Measurements from ENCODE around the gene ULK4.

DNA sequence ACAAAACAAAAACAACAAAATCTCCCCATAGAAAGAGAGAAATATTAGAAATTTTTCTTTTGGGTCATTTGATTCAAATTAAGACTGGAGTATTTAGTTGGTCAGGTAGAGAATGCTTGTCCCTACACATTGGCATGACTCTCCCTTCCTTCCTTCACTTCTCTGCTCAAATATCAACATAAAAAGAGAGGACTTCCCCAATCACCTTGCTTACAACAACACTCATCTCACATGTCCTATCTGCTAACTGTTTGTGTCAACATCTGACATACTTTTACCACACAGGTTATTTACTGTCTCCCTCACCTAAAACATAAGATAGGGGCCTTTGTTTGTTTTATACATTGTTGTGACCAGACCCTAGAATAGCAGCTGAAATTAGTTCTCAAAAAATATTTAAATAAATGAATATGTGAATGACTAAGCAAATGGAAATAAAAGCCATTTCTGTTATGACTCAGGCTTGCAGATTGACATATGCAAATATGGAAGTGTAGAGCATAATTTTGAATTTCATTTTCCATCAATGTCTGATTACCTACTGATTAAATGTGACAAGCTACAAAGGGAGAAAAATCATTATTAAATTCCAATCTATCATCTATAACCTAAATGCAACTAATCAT is 457.8 kb downstream of the ULK4 start:
- TF ChIP-seq, protein P1, sequence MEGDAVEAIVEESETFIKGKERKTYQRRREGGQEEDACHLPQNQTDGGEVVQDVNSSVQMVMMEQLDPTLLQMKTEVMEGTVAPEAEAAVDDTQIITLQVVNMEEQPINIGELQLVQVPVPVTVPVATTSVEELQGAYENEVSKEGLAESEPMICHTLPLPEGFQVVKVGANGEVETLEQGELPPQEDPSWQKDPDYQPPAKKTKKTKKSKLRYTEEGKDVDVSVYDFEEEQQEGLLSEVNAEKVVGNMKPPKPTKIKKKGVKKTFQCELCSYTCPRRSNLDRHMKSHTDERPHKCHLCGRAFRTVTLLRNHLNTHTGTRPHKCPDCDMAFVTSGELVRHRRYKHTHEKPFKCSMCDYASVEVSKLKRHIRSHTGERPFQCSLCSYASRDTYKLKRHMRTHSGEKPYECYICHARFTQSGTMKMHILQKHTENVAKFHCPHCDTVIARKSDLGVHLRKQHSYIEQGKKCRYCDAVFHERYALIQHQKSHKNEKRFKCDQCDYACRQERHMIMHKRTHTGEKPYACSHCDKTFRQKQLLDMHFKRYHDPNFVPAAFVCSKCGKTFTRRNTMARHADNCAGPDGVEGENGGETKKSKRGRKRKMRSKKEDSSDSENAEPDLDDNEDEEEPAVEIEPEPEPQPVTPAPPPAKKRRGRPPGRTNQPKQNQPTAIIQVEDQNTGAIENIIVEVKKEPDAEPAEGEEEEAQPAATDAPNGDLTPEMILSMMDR (IDR thresholded peaks at IDR 0.05; ENCODE audit: low read depth, low read length): no peak
- no peak for TF ChIP-seq EZH2phosphoT487 (IDR thresholded peaks at IDR 0.05; ENCODE audit: low read depth)

Measured in OCI-LY3 (cell line).